Mucosa of gallbladder (tissue), 1 donor: ENCODE data around the gene GLP2R. TPM values are rescaled to one million over a fixed set of nuclear protein-coding genes. Genes with fewer than 3 reads are reported as not detected.
A peak's percentile ranks its signal among the peaks of the same experiment; 100 is the strongest.

Experiments used
- DNase-seq: peaks from one replicate; pipeline ENCODE4 v3.0.0-alpha.2; 2020; ENCODE audit warnings: low spot score
- total RNA-seq: library from RNA; stranded (reverse); gene quantifications from one replicate; pipeline ENCODE4 v1.2.1, GENCODE V29; 2021
- donor health status: DM: no; HTN: no; CAD: no.

Gene GLP2R
- total RNA-seq, 1 donor from 2014 or later: 23.5 TPM

DNA sequence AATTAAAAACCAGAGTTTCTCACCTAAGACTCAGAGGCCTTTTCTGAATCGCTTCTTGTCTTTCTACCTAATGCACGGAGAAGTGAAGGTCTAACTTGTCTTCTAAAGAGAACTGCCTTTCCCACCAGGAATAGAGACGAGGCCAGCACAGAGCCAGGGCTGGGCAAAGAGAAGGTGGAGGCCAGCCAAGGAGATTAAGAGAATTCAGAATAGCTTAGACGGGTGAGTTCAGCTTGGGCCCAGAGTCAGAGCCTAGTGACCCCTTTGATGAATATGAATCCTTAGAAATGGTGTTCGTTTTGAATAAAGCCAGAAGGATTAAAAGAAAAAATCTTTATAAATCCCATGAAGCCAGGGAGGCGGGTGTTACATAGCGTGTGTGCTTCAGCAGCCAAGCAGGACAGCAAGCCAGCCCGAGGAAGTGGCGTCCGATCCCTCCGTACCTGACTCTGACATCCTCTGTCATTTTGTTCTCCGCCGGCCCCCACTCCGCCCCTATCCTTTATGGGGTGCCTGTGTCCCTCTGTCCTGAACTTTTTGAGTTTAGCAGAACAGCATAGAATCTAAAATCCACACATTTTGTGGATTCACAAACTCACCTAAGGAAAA, 11.3 kb upstream of the GLP2R start:
- no peak for DNase-seq

DNA sequence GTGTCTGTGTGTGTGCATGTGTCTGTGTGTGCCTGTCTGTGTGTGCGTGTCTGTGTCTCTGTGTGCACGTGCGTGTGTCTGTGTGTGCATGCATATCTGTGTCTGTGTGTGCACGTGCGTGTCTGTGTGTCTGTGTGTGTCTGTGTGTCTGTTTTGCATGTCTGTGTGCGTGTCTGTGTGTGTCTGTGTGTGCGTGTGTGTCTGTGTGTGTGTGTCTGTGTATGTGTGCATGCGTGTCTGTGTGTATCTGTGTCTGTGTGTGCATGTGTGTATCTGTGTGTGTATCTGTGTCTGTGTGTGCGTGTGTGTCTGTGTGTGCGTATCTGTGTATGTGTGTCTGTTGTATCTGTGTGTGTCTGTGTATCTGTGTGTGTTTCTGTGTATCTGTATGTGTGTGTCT, 9.3 kb upstream of the GLP2R start:
- DNase-seq: no peak

DNA sequence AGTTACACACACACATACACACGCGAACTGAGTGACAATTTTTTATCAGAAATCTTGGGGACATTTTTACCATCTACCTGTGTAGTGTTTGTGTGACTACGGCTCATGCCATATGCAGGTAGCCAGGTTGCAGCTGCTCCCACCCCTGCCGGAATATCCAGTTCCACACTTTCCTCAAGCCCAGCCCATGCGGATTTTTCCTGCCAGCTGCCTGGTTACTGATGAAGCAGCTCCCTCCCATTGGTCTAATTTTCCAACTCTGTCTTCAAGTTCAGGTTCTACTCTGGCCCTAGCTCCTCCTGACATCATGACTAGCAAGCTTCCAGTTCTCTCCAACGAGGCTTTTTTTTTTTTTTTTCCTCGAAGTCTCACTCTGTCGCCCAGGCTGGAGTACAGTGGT, 8.6 kb upstream of the GLP2R start:
- DNase-seq: peak; percentile 53

DNA sequence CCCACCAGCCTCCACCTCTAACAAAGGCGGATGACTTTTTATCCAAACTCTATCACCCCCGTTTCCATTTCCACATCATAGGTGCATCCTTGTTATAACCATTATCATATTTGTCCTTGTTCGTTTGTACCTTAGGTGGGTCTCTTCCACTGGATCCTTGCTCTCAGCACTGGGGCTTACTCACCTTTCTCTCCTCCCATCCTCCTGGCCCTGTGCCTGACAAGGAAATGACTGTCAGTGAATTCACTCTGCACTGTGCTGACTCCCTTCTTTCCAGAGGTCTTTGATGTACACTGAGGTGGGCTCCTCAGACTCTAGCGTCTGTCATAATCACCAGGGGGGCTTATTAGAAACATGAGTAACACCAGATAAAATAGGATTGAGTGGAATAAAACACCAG, 7.0 kb upstream of the GLP2R start:
- no peak for DNase-seq

DNA sequence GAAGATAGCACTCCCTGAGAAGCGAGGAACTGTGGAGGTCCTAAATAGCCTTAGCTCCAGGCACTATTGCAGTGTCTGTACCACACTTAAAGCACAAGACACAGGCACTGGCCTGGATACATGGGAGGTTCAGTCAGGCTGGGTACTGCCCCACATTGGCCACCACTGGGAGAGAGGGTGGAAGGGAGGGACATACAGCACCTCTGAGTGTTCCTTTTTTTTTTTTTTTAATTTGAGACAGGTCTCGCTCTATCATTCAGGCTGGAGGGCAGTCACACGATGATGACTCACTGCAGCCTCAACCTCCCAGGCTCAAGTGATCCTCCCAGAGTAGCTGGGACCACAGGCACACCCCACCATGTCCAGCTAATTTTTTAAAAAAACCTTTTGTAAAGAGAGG, 5.3 kb upstream of the GLP2R start:
- no peak for DNase-seq

DNA sequence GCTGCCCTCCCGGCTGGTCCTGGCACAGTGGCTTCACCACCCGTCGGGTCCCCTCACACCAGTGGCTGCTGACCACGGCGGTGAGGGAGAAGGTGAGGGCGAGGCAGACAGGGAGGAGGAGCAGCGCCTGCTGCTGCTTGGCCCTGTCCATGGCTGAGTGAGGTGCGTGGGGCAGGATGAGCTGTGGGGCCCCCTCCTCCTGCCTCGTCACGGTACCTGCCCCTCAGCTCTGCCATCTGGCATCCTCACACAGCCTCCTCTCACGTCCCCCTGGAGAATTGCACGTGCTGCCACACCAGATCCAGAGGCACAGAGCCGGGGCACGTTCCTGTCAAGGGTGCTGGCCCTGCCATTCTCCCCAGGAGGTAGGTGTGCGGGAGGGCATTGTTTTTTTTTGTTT, 3.8 kb upstream of the GLP2R start, which contains the start of gene GSG1L2:
Gene GSG1L2, minus strand, starts transcription at position 159 of the 400 bp plus-strand sequence. Its CDS starts 8 bp downstream, at position 151.
- no peak for DNase-seq

DNA sequence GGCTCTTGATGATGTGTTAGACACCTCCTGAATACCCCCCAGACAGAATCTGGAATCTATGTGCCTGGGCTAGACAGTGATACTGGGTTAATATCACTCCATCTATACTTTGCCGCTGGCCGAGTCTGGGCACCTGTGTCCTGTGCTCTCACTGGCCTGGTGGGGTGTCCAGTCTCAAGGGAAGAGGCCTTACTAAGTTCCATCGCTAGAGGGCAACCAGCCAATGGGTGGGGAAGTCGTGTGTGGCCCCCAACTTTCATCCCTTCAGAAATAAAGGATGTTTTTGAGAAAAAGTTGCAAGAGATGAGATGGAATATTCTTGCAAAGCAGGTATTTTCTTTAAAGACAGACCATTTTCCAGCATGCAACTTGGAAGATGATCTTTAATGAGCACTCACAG, 1.6 kb upstream of the GLP2R start:
- no peak for DNase-seq

DNA sequence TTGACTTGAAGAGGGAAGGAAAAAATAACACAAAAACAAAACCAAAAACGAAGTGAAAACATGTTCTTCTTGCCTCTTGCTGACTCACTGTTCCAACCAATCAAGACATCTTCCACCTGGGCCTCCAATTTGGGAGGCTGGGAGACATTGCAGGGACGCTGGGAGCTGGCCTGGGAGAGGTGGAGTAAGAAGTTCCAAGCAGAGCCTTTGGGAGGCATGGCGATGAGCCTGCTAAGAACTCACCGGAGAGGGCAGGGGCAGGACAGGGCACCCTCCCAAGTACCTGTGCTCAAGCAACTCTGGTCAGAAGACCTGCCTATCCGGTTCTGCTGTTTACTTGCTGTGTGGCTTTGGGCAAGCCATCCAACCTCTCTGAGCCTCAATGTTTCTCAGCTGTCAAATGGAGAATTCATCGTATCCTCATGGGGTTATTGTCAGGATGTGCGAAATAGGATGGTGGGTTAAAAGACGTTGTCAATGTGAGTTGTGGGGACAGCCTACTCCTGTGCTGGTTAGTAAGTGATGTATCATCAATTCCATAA, 856 bp upstream of the GLP2R start:
- no peak for DNase-seq

DNA sequence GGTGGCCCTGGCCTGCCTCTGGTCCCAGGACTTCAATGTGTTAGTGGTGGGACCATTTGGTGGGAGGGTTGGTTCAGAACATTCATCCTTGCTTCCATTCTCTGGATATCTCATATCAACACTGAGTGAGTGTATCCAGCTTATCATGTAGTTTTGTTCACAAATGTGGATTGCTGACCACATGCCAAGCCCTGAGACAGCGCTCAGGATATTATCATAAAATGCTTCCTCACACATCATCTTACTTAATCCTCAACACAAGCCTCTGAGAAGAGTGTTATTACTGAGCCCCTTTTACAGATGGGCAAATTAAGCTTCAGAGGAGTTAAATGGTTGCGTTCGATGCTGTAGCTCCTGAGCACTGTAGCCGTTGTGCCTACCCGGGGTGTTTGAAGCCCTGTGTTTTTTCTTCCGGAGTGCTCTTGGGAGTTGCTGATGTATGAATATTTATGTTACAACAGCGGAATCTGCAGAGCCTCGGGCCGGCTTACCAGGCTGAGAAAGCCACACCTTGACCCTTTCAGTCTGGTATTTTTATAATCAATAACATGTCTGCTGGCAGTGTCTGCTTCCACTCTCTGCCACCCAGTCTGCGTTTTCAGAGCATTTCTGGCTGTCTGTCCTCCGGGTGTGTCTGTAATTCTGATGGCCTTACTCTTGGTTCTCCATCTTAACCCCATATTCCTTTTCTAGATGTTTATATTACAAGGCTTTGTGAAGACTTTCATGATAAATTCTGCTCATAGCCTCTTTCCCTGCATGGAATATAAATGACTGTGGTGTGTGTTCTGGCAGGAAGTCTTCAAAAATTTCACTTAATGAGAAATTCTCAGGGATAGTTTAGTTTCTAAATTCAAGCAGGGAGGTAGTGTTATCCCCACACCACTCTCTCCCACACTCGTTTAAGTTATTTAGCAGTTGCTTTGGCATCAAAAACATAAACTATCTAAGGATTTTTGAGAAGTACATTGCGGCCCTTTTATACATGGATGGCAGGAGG, 2.9 kb downstream of the GLP2R start:
- peak; percentile 14 for DNase-seq

DNA sequence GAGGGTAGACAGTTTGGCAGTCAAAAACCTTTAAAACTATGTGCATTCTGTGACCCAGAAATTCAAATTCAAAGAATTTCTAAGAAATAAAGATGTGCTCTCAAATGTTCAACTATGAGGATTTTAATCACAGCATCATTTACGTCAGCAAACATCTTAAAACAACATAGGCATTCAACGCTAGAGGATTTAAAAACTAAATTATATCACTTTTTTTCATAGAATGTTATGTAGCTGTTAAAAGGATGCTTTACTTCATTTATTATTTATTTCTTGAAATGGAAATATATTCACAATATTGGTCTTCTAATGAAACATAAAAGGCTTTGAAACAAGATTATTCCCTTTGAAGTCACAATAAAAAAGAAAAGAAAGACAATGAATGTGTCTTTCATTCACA, 3.6 kb downstream of the GLP2R start:
- no peak for DNase-seq

DNA sequence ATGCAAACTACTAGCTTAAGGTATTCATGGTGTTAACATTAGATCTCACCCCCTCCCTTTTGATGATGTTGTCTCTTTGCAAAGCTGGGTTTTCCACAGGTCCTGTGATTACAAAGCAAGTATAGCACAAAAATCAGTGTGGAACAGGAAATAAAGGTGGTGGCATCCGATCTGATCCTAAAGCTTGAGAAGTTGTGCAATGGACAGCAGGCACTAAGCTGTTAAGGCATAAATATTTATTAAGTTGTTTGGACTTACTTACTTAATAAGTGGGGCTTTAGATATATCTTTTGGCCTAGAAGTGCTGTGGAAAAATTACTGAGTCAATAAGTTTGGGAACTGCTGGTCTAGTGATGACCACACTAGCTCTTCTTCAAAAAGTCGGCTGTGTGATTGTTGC, 5.0 kb downstream of the GLP2R start:
- no peak for DNase-seq

DNA sequence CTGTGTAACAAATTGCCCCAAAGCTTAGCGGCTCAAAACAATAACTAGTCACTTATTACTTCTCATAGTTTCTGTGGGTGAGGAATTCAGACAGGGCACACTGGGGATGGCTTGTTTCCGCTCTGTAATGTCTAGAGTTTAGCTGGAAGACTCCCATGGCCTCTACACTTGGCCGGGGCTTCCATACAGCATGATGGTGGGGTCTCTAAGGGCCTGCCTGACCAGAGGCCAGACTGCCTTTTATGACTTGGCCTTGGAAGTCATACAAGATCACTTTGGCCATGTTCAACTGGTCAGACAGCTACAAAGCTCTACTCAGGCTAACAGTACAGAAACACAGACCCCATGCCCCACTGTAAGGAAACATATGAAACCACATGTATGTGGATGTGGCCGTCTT, 8.2 kb downstream of the GLP2R start:
- DNase-seq: no peak

DNA sequence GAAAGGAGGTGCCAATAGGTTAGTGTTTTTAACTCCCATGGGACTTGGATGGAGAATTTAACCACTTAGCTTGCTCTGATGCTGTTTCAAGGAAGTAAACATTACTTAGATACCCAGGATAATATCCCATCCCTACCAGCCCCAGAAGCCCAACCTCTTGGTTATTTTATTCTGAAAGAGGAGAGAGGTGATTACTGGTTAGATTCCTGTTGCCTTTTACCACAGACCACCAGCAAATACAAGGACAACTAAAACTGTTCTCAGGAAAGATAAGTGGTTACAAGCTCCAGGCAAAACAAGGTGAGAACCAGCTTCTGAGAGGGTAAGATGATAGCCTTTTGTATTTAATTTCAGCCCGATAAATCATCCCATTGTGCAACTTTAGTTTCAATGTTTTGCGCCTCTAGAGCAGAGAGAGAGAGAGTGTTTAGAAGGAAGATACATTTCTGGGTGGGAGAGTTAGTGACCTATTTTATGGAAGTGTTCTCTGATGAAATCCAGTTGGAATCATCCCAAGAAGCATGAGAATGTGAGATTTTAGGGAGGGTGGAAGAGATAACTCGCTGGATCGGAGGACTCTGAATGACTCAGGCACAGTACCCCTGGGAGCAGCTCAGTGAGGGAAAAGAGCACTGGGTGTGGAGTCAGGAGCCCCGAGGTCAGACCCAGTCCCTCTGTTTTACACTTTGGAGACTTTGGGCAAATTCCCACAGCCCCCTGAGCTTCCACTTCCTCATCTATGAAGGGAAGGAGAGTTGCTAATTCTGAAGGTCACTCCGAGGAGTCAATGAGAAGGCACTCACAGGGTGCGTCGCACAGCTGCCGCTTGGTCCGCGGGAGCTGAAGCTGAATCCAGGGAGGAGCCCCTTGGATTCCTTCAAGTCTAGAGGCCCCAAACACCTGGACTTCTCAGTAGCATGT, 12.1 kb downstream of the GLP2R start:
- DNase-seq: no peak

DNA sequence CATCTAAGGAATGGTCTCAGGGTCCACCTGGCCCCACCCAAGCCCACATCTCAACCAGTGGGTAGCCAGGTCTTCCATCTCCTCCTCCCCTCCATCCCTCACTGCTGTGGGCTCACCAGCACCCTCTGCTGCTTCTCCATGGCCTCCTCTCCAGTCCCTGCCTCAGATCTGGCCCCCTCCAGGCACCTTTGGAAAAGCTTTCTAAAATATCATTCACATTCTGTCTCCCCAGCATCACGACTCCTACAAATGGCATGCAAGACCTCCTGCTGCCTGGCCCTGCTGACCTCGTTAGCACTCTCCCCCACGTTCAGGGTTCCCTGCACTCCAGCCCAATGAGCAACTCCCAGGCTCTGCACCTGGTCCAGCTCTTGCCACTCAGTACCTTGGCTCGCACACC, 13.7 kb downstream of the GLP2R start:
- no peak for DNase-seq

DNA sequence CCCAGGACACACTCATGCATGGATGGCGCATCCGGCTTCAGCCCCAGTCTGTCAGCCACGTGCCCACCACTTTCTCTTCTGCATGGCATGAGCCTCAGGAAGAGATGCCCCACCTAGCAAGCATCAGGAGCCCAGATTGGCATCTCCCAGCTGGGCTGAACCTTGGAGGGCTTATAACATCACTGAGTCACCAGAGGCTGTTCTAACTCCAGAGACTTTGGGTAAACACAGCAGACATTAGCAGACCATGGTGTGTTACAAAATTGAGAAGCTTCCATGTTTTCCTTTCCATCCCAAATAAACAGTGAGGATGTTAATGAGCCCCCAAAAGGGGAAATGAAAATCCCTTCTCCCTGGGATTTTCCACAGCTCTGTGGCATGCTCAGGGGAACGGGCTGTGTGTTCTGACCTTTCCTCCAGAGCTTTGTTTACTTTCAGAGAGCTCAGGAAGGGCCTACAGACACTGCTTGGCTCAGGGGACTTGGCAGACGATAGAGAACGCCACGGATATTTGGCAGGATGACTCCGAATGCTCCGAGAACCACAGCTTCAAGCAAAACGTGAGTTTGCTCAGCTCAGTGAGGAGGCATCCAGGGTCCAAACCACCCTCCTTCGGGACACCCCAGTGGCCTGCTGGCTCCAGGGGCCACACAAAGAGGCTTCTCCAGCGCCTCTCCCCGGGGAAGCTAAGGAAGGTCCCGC, 16.5 kb downstream of the GLP2R start:
- DNase-seq: peak; percentile 77

DNA sequence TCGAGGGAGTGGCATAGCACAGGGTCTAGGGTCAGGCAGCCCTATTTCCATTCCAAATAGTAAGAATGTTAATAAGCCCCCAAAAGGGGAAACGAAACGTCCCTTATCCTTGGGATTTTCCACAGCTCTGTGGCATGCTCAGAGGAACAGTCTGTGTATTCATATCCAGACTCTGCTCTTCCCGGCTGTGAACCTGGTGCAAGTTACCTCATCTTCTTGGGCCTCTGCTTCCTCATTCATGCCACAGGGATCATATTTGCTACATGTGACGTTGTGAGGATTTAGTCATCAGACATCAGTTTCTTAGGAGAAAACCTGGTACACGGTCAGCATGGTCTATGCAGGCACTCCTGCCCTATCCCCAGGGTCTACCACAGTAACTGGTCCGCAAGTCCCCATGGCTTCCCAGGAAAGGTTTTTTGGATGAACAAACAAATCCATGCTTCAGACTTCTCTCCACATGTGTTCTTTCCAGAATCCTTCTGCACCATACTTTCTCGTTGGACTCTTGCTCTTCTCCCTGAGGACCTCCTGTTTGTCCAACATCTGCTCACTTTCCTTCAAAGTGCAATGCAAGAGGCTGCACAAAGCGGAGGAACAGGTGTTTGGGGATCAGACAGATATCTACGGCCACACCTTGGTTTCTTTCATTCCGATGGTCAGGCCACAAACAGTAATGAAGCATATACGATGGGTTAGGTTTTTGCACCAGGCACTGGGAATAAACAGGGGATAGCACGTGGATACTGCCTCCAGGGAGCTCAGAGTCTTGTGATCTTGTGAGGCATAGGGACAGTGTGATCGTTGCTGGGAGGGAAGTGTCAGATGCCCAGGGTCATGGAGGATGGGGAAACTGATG, 17.7 kb downstream of the GLP2R start:
- no peak for DNase-seq

DNA sequence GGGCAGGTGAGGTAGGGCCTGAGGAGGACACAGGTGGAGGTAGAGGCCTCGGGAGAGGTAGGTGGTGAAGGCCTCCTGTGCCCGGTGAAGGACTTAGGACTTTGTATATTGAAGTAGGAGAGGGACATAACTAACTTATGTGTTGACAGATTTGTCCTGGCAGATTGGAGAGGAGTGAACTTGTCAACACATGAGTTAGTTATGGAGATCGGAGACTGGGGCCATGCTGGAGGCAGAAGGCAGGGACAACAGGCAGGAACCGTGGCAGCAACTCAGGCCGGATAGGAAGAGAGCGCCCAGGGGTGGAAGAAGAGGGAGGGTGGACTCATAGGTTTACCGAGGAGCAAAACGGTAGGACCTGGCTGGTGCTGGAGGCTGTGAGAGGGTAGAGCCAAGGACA, 18.4 kb downstream of the GLP2R start:
- no peak for DNase-seq

DNA sequence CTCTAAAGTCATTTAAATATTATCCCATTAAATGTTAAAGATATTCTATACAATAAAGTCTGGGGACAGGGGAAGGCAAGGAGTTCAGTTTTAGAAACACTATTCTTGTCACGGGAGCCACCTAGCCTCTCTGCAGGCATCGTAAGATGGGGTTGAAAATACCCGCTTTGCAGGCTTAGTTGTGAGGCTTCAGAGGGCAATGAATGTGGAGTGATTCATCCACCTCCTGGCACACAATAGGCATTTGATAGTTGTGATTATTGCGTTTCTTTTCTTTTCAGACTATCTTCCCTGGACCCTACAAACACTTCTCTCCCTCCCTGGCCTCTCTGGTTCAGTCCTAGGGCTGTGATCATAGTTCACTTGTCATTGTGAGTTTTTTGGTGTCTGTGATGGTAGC, 19.6 kb downstream of the GLP2R start:
- no peak for DNase-seq

DNA sequence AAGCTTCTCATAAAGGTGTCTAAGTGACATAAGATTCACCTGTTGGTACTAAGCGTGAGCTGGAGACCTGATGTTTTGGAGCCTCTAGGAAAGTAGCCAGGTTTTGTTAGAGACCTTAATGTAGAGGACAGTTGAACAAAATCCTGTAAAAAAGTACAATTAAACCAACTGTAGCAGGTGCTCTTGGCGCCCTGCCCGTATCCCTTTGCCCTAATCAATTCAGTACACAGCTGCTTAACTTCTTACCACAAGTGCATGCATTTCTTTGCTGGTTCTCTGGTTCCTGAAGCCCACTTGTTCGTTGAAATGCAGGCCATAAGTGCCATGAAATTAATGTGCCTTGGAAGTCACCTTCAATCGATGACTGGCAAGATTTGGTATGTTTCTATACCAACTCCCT, 24.4 kb downstream of the GLP2R start:
- no peak for DNase-seq

DNA sequence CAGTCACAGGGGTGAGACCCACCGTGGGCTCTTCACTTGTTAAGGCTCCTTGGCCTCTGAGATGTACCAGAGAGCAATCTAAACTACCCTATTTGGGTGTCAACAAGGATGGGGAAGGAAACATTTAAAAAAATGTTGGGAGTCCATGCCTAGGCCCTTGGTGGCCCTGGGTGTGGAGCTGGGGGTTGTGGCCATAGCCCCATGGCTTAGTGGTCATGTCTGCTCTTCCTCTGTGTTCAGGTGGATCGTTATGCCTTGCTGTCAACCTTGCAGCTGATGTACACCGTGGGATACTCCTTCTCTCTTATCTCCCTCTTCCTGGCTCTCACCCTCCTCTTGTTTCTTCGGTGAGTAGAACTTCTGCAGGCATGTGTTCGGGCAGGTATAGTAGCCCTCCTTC, 28.5 kb downstream of the GLP2R start:
- DNase-seq: no peak
